ENCODE data around the gene LTBP1. TPM values are rescaled to one million over a fixed set of nuclear protein-coding genes. Genes with fewer than 3 reads are reported as not detected.

Gene LTBP1
- total RNA-seq, 1 experiment from 2014 or later: 28.5 TPM

DNA sequence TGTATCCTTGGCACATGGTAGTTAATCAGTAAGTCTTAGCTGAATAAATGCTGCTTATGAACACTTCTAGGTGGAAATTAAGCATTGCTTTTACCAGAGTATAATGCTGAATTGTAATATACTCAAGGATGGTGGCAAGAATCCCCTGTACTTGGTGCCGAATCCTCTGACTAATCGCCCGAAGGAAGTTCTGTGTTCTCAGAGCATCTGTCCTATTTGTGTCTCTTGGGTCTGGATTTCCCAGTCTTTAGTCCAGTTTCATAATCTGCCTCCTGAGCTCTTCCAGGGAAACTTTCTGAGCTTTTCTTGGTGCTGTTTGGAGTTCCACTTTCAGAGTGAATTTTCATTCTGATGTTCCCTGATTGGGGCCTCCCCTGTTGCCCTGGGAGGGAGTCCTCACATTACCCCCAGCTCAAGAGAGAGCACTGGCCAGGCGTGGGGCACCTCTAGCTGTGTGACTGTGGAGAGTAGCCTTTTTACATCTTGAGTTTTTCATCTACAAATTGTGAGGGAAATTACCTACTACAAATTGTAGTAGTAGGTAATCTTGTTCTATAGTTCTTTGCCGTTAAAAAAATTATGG lies 144.9 kb downstream of the LTBP1 start:
- H3K4me1 Mint-ChIP-seq: no peaks in the 10 kb centered on the region
- Histone ChIP-seq H3K9ac (ENCODE audit: extremely low read depth, insufficient read length, low read length) (no peak overlapping the region), H3K23ac (ENCODE audit: insufficient read length, low read depth, low read length) (no peak overlapping the region), H3K4me1 (ENCODE audit: insufficient read depth, low read length) (no peaks in the 10 kb centered on the region), H3K4ac (ENCODE audit: low read depth, low read length) (no peak overlapping the region), H4K8ac (replicated peaks; ENCODE audit: insufficient read length, low read depth, low read length) (no peak overlapping the region), H2BK15ac (ENCODE audit: low read depth, low read length) (no peak overlapping the region), H2BK12ac (ENCODE audit: insufficient read length, low read depth, low read length) (no peak overlapping the region), H2AK5ac (ENCODE audit: insufficient read length, low read length) (no peak overlapping the region), H3K79me1 (ENCODE audit: insufficient read depth, low read depth, low read length, poor library complexity, severe bottlenecking) (no peaks in the 10 kb centered on the region), H4K20me1 (ENCODE audit: control insufficient read depth, insufficient read depth, insufficient read length) (no peaks in the 10 kb centered on the region), H2BK5ac (ENCODE audit: insufficient read length, low read length) (no peak overlapping the region), H4K91ac (ENCODE audit: insufficient read length, low read depth, low read length) (no peak overlapping the region), H3K9me3 (ENCODE audit: control insufficient read depth, low read depth, low read length) (no peaks in the 10 kb centered on the region), H4K5ac (ENCODE audit: insufficient read length, low read depth, low read length) (no peak overlapping the region), H3K27ac (ENCODE audit: insufficient read length, low read depth, low read length) (no peak overlapping the region), H2BK20ac (ENCODE audit: low read depth, low read length, poor library complexity, severe bottlenecking) (no peak overlapping the region), H3K27me3 (ENCODE audit: insufficient read depth, low read length) (no peaks in the 10 kb centered on the region), H3K23me2 (ENCODE audit: insufficient read length, low read depth, low read length, poor library complexity, severe bottlenecking) (no peaks in the 10 kb centered on the region), H2BK120ac (ENCODE audit: low read depth, low read length, poor library complexity, severe bottlenecking) (no peak overlapping the region), H3K14ac (ENCODE audit: insufficient read depth, low read length) (no peak overlapping the region), H2AFZ (ENCODE audit: low read length) (no peak overlapping the region), H3K79me2 (ENCODE audit: insufficient read depth, low read length) (no peaks in the 10 kb centered on the region), H3K56ac (ENCODE audit: insufficient read length, low read depth, low read length) (no peak overlapping the region), H3T11ph (ENCODE audit: low read length) (no peak overlapping the region), H3K18ac (ENCODE audit: insufficient read length, low read depth, low read length) (no peak overlapping the region), H3K4me2 (ENCODE audit: insufficient read depth, insufficient read length, low read length) (no peak overlapping the region)
- no peak for DNase-seq
- H3K27me3 Mint-ChIP-seq (ENCODE audit: low read depth): no peaks in the 10 kb centered on the region
- no peaks in the 10 kb centered on the region for H3K9me3 Mint-ChIP-seq
- H3K4me3 Mint-ChIP-seq: no peak overlapping the region
- no peaks in the 10 kb centered on the region for H3K36me3 Mint-ChIP-seq (ENCODE audit: insufficient read depth in 1 of 3, low read depth in 3 of 3)
- no peak overlapping the region for H3K27ac Mint-ChIP-seq
- TF ChIP-seq CTCF (conservative IDR thresholded peaks at IDR 0.05): no peak
- WGBS (ENCODE audit: extremely low coverage, insufficient read length, low lambda C conversion rate): no CpG with 5 or more reads among the region's 5 CpGs
